ENCODE results near the gene LAMA3. TPM values are rescaled to one million over a fixed set of nuclear protein-coding genes. Genes with fewer than 3 reads are reported as not detected.
A peak's percentile ranks its signal among the peaks of the same experiment; 100 is the strongest.

Gene LAMA3
- total RNA-seq, 1 experiment from 2014 or later: 207 TPM

- no peaks in the 10 kb centered on the region for H3K36me3 Mint-ChIP-seq (ENCODE audit: insufficient read depth, unreplicated experiment)
- H3K4me3 Mint-ChIP-seq (ENCODE audit: low read depth, unreplicated experiment): no peak overlapping the region
- H3K4me1 Mint-ChIP-seq (ENCODE audit: low read depth, unreplicated experiment): peaks cover 36% of the 10 kb centered on the region
- BruUV-seq (replicated peaks): no TSS peak
- TF ChIP-seq CTCF (IDR thresholded peaks at IDR 0.05; ENCODE audit: unreplicated experiment): peak; percentile 72
- intact Hi-C loops (cut with micrococcal nuclease; ENCODE audit: unreplicated experiment): loop anchor here (1.0 to 5.0 kb wide), 5 partner anchors 36 to 206 kb away; no protein-coding TSS in a partner anchor
- no peaks in the 10 kb centered on the region for H3K27me3 Mint-ChIP-seq (ENCODE audit: unreplicated experiment)
- H3K27ac Mint-ChIP-seq (ENCODE audit: unreplicated experiment): no peak overlapping the region
- CTCF ChIA-PET: interaction anchor here (0.6 to 2.3 kb wide), 15 partner anchors 9 to 205 kb away, joined by 3 to 49 read pairs (median 5); no protein-coding TSS in a partner anchor
- DNase-seq: peak; percentile 59
- H3K9me3 Mint-ChIP-seq (ENCODE audit: low read depth, unreplicated experiment): no peaks in the 10 kb centered on the region
Observed at GRCh38 chr18:23703057-23703986, 14.1 kb downstream of the LAMA3 start.

DNA sequence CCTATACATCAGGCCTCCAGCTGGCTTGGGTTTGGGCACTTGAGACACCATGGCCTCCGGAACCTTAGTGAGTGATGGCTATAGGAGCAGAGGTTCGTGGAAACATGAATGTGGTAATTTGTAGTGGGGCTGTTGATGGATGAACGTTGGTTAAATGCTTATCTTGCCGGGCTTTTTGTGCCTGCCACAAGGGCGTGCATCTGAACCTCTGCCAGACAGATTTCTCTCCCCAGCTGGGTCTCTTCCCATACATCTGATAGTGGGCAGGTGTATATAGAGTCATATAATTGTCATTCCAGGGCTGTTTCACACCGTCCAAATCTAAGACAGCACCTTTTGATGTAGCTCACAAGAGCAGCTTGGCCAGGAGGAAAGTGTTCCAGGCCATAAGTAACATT lies 14.7 kb downstream of the LAMA3 start:
- intact Hi-C loops (cut with micrococcal nuclease; ENCODE audit: unreplicated experiment): loop anchor here (1.0 to 5.0 kb wide), 5 partner anchors 37 to 207 kb away; no protein-coding TSS in a partner anchor
- H3K4me3 Mint-ChIP-seq (ENCODE audit: low read depth, unreplicated experiment): no peak overlapping the region
- peaks cover 30% of the 10 kb centered on the region for H3K4me1 Mint-ChIP-seq (ENCODE audit: low read depth, unreplicated experiment)
- TF ChIP-seq CTCF (IDR thresholded peaks at IDR 0.05; ENCODE audit: unreplicated experiment): no peak
- no peak overlapping the region for H3K27ac Mint-ChIP-seq (ENCODE audit: unreplicated experiment)
- H3K9me3 Mint-ChIP-seq (ENCODE audit: low read depth, unreplicated experiment): no peaks in the 10 kb centered on the region
- no TSS peak for BruUV-seq (replicated peaks)
- DNase-seq: no peak
- no peaks in the 10 kb centered on the region for H3K36me3 Mint-ChIP-seq (ENCODE audit: insufficient read depth, unreplicated experiment)
- CTCF ChIA-PET: interaction anchor here (1.1 kb wide), 1 partner anchor 9 kb away, joined by 3 read pairs; no protein-coding TSS in a partner anchor
- H3K27me3 Mint-ChIP-seq (ENCODE audit: unreplicated experiment): no peaks in the 10 kb centered on the region

GRCh38 chr18:23704806-23705205 lies 15.6 kb downstream of the LAMA3 start:
- Mint-ChIP-seq H3K4me3 (ENCODE audit: low read depth, unreplicated experiment) (no peak overlapping the region), H3K27ac (ENCODE audit: unreplicated experiment) (no peak overlapping the region), H3K36me3 (ENCODE audit: insufficient read depth, unreplicated experiment) (peaks cover 2% of the 10 kb centered on the region), H3K27me3 (ENCODE audit: unreplicated experiment) (no peaks in the 10 kb centered on the region), H3K9me3 (ENCODE audit: low read depth, unreplicated experiment) (no peaks in the 10 kb centered on the region), H3K4me1 (ENCODE audit: low read depth, unreplicated experiment) (peaks cover 25% of the 10 kb centered on the region)
- CTCF ChIA-PET: interaction anchor here (1.1 kb wide), 1 partner anchor 10 kb away, joined by 3 read pairs; no protein-coding TSS in a partner anchor
- no TSS peak for BruUV-seq (replicated peaks)
- no peak for TF ChIP-seq CTCF (IDR thresholded peaks at IDR 0.05; ENCODE audit: unreplicated experiment)
- intact Hi-C loops (cut with micrococcal nuclease; ENCODE audit: unreplicated experiment): loop anchor here (5.0 kb wide), 3 partner anchors 107 to 208 kb away; no protein-coding TSS in a partner anchor
- DNase-seq: no peak

DNA sequence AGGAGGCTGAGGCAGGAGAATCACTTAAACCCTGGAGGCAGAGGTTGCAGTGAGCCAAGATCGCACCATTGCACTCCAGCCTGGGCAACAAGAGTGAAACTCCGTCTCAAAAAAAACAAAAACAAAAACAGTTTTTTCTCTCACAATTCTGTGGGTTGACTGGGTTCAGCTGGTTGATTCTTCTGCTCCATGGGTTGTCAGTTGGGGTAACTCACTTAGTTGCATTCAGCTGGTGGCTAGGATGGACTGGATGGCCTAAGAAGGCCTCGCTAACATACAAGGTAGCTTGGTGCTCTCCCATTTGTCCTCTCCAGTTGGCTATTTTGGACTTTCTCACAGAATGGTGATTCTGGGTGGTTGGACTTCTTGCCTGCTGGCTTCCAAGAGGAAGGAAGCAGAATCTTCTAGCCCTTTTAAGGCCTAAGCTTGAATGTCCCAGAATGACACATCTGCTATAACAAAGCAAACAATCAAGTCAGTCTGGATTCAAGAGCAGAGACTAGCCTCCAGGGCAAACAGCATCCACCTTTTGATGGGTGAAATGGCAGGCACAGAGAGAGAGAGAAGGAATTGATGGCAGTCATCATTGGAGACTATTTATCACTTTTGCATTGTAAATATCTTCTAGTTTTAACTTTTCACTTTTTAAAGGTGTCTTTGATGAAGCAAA lies 17.9 kb downstream of the LAMA3 start:
- CTCF ChIA-PET: interaction anchor here (0.5 to 0.6 kb wide), 2 partner anchors 46 to 51 kb away, joined by 3 read pairs; no protein-coding TSS in a partner anchor
- H3K4me1 Mint-ChIP-seq (ENCODE audit: low read depth, unreplicated experiment): peaks cover 18% of the 10 kb centered on the region
- no peak for TF ChIP-seq CTCF (IDR thresholded peaks at IDR 0.05; ENCODE audit: unreplicated experiment)
- no TSS peak for BruUV-seq (replicated peaks)
- peaks cover 9% of the 10 kb centered on the region for H3K36me3 Mint-ChIP-seq (ENCODE audit: insufficient read depth, unreplicated experiment)
- intact Hi-C loops (cut with micrococcal nuclease; ENCODE audit: unreplicated experiment): no loop called here
- no peaks in the 10 kb centered on the region for H3K9me3 Mint-ChIP-seq (ENCODE audit: low read depth, unreplicated experiment)
- no peak overlapping the region for H3K27ac Mint-ChIP-seq (ENCODE audit: unreplicated experiment)
- H3K4me3 Mint-ChIP-seq (ENCODE audit: low read depth, unreplicated experiment): no peak overlapping the region
- H3K27me3 Mint-ChIP-seq (ENCODE audit: unreplicated experiment): no peaks in the 10 kb centered on the region
- DNase-seq: no peak
